K562 (cell line): ENCODE results near the gene ASB10. TPM values are rescaled to one million over a fixed set of nuclear protein-coding genes. Genes with fewer than 3 reads are reported as not detected.
A peak's percentile ranks its signal among the peaks of the same experiment; 100 is the strongest.

Experiments used
- ATAC-seq: fragments of 200-7000 bp; cut with Tn5 transposase; 3 replicates; pipeline ENCODE4 v1.9.1; 2020; ENCODE audit warnings: moderate library complexity
- BruUV-seq: library from RNA; stranded (reverse); fragments of 400-500 nt; replicated peaks from 2 replicates; lab custom pipeline; 2021; lab: Mats Ljungman, UMichigan
- CTCF ChIA-PET: fragments of 300-600 bp; formaldehyde crosslinking; extraction: SDS; loops from one replicate; lab custom pipeline; 2021; ENCODE audit warnings: low intra/inter-chr PET ratio; lab: Yijun Ruan, JAX
- POLR2A ChIA-PET: fragments of 300-600, 350-650 bp; sonication (Branson Sonifier 250); formaldehyde crosslinking; extraction: SDS; loops from one replicate; lab custom pipeline; 2021; ENCODE audit warnings: antibody characterized with exemption, inconsistent platforms; lab: Yijun Ruan, JAX
- DNase-seq, 4 experiments: peaks; one replicate each; pipeline versions ENCODE4 v3.0.0 to v3.0.0-alpha.2; 2011 to 2018; ENCODE audit warnings: low spot score in 3 of 4, mixed read lengths in 3 of 4; ENCODE audit errors: extremely low read depth in 1 of 4
- FAIRE-seq: peaks from 2 replicates; lab custom pipeline; 2011; peaks lifted over from hg19 to GRCh38; lab: Jason Lieb, UNC
- H2AFZ ChIP-seq: 2 replicates; pipeline ENCODE4 v1.6.0; 2011; ENCODE audit warnings: low read depth, low read length, control low read depth, inconsistent platforms
- H3K27ac ChIP-seq: fragments of 200-600 bp; 3 replicates; pipeline ENCODE4 v1.8.0; 2011; ENCODE audit warnings: low read depth, mild to moderate bottlenecking, control low read depth, inconsistent platforms, low read length, moderate library complexity, mixed read lengths; ENCODE audit errors: extremely low read depth
- H3K27me3 ChIP-seq, 2 experiments: fragments of 300-600 bp in 1 of 2; 2 replicates in 1 of 2; 3 replicates in 1 of 2; pipeline versions ENCODE4 v1.6.0 to v1.8.0; 2011; ENCODE audit warnings: inconsistent platforms in 2 of 2, low read length in 2 of 2, mild to moderate bottlenecking in 1 of 2, mixed read lengths in 1 of 2, moderate library complexity in 1 of 2; ENCODE audit not compliant: control insufficient read depth in 2 of 2, insufficient read depth in 2 of 2
- H3K36me3 ChIP-seq: fragments of 300-600 bp; 3 replicates; pipeline ENCODE4 v1.8.0; 2011; ENCODE audit warnings: mild to moderate bottlenecking, low read length, inconsistent platforms; ENCODE audit not compliant: control insufficient read depth, insufficient read depth
- H3K4me1 ChIP-seq, 2 experiments: fragments of 200-600 bp in 1 of 2; replicated peaks in 1 of 2; 2 replicates in 1 of 2; 3 replicates in 1 of 2; pipeline versions ENCODE4 v1.5.1 to v1.8.0; 2011; ENCODE audit warnings: inconsistent platforms in 2 of 2, low read length in 2 of 2, mild to moderate bottlenecking in 1 of 2, mixed read lengths in 1 of 2, moderate library complexity in 1 of 2; ENCODE audit not compliant: control insufficient read depth in 2 of 2, insufficient read depth in 2 of 2
- H3K4me2 ChIP-seq: 2 replicates; pipeline ENCODE4 v1.6.1; 2011; ENCODE audit warnings: low read length, control low read depth, inconsistent platforms, mixed read lengths; ENCODE audit not compliant: insufficient read depth
- H3K4me3 ChIP-seq: fragments of 200-600 bp; sonication (generic), shearing (Covaris generic); 2 replicates; pipeline ENCODE4 v1.5.1; 2016; ENCODE audit warnings: control low read depth, inconsistent platforms
- H3K79me2 ChIP-seq: fragments of 200-600 bp; 3 replicates; pipeline ENCODE4 v1.8.0; 2011; ENCODE audit warnings: low read length, inconsistent platforms; ENCODE audit not compliant: control insufficient read depth, insufficient read depth
- H3K9ac ChIP-seq, 2 experiments: 2 replicates each; pipeline versions ENCODE4 v1.6.0 to v1.6.1; 2011; ENCODE audit warnings: low read depth in 2 of 2, low read length in 2 of 2, control low read depth in 1 of 2, inconsistent platforms in 1 of 2, mild to moderate bottlenecking in 1 of 2, mixed read lengths in 1 of 2; ENCODE audit not compliant: insufficient read depth in 1 of 2
- H3K9me1 ChIP-seq: one replicate; pipeline ENCODE4 v1.6.0; 2011; ENCODE audit warnings: inconsistent platforms, mild to moderate bottlenecking, low read length, moderate library complexity; ENCODE audit not compliant: control insufficient read depth, insufficient read depth
- H3K9me3 ChIP-seq: replicated peaks from 2 replicates; pipeline ENCODE4 v1.5.1; 2011; ENCODE audit warnings: low read depth, low read length, inconsistent platforms; ENCODE audit not compliant: control insufficient read depth, insufficient read depth
- H4K20me1 ChIP-seq: replicated peaks from 2 replicates; pipeline ENCODE4 v1.6.1; 2011; ENCODE audit warnings: low read length, inconsistent platforms, mixed read lengths; ENCODE audit not compliant: control insufficient read depth, insufficient read depth
- CEBPB ChIP-seq: fragments of 450-650 bp; IDR thresholded peaks from 2 replicates; pipeline ENCODE4 v1.6.1; 2016; ENCODE audit warnings: missing genetic modification characterization, missing compliant biosample characterization
- GABPB1 ChIP-seq: sonication (generic); formaldehyde crosslinking; IDR thresholded peaks from 2 replicates; pipeline ENCODE4 v1.8.0; 2022; ENCODE audit warnings: mild to moderate bottlenecking, missing genetic modification reagents
- HMG20A ChIP-seq: fragments of 450-650 bp; formaldehyde crosslinking; conservative IDR thresholded peaks from 2 replicates; pipeline ENCODE4 v1.4.0; 2020; ENCODE audit warnings: mild to moderate bottlenecking, mixed read lengths
- HMG20B ChIP-seq: fragments of 250-450 bp; sonication (Bioruptor Pico); IDR thresholded peaks from 2 replicates; pipeline ENCODE4 v1.5.0; 2021; ENCODE audit warnings: mild to moderate bottlenecking
- MAFF ChIP-seq: IDR thresholded peaks from 2 replicates; pipeline ENCODE4 v1.6.1; 2012; ENCODE audit warnings: low read length, improper control_type of control experiment
- MTA3 ChIP-seq: fragments of 450-650 bp; formaldehyde crosslinking; IDR thresholded peaks from 2 replicates; pipeline ENCODE4 v1.6.1; 2017; ENCODE audit warnings: mild to moderate bottlenecking, borderline replicate concordance
- MXD1 ChIP-seq: fragments of 250-450 bp; sonication (Bioruptor Pico); IDR thresholded peaks from 2 replicates; pipeline ENCODE4 v1.8.0; 2021; ENCODE audit warnings: borderline replicate concordance, mild to moderate bottlenecking, moderate library complexity; ENCODE audit not compliant: poor library complexity, severe bottlenecking
- NONO ChIP-seq, 2 experiments: fragments of 200-400 bp in 1 of 2; fragments of 450-650 bp in 1 of 2; formaldehyde crosslinking in 1 of 2; IDR thresholded peaks; 2 replicates each; pipeline ENCODE4 v1.6.1; 2017; ENCODE audit warnings: low read depth in 2 of 2, mild to moderate bottlenecking in 2 of 2, moderate library complexity in 2 of 2, low read length in 1 of 2
- NRF1 ChIP-seq, 2 experiments: fragments of 450-650 bp; IDR thresholded peaks in 1 of 2; conservative IDR thresholded peaks in 1 of 2; 2 replicates each; pipeline ENCODE4 v1.6.1; 2014; ENCODE audit warnings: mild to moderate bottlenecking in 2 of 2
- PHF21A ChIP-seq: fragments of 450-650 bp; IDR thresholded peaks from 2 replicates; pipeline ENCODE4 v1.6.1; 2017; ENCODE audit warnings: low read depth, borderline replicate concordance
- PKNOX1 ChIP-seq: fragments of 450-650 bp; IDR thresholded peaks from 2 replicates; pipeline ENCODE4 v1.6.1; 2016
- VEZF1 ChIP-seq: fragments of 200-800 bp; sonication (Bioruptor generic); IDR thresholded peaks from 2 replicates; pipeline ENCODE4 v1.6.1; 2017; ENCODE audit warnings: missing genetic modification characterization, missing compliant biosample characterization
- XRCC4 ChIP-seq: IDR thresholded peaks from one replicate; pipeline ENCODE4 v1.6.1; 2011; ENCODE audit not compliant: insufficient read depth, insufficient read length; ENCODE audit errors: extremely low read depth
- ZBTB9 ChIP-seq: fragments of 450-650 bp; formaldehyde crosslinking; IDR thresholded peaks from 2 replicates; pipeline ENCODE4 v1.4.0; 2020; ENCODE audit warnings: mild to moderate bottlenecking, moderate library complexity
- ZNF561 ChIP-seq: fragments of 450-650 bp; formaldehyde crosslinking; conservative IDR thresholded peaks from 2 replicates; pipeline ENCODE4 v1.4.0; 2020; ENCODE audit warnings: mild to moderate bottlenecking, moderate library complexity
- ZNF785 ChIP-seq: fragments of 250-450 bp; sonication (Bioruptor Pico); IDR thresholded peaks from 2 replicates; pipeline ENCODE4 v1.4.0; 2020; ENCODE audit warnings: mild to moderate bottlenecking
- WGBS: fragments of 100-300 bp; shearing (Covaris generic); methylation state at CpG from one replicate; pipeline ENCODE4 v1.1.6; 2016; ENCODE audit warnings: low coverage, mixed read lengths; ENCODE audit not compliant: insufficient coverage; ENCODE audit errors: missing lambda C conversion rate; 5-methylcytosine and 5-hydroxymethylcytosine counted together
- in situ Hi-C: fragments of 300-500 bp; cut with MboI; formaldehyde crosslinking; loops from 4 replicates; pipeline ENCODE4 v1.15.0; 2018; ENCODE audit warnings: inconsistent platforms, mixed read lengths
- intact Hi-C: fragments of 100-400 bp; cut with micrococcal nuclease; formaldehyde crosslinking; loops from 2 replicates; pipeline ENCODE4 v1.14.2; 2022
- polyA plus RNA-seq, 8 experiments: library from polyadenylated mRNA; depleted of rRNA in 4 of 8; stranded (reverse) in 5 of 8; unstranded in 3 of 8; fragments of >200 nt; fragmentation: Nextera tagmentation in 2 of 8; fragmentation: Illumina TruSeq in 1 of 8; extraction: Ambion mirVana in 2 of 8; extraction: Trizol in 1 of 8; gene quantifications; 2 replicates each; pipeline versions ENCODE4 v1.2.1 to v1.2.3, GENCODE V29; 2011 to 2014; ENCODE audit warnings: inconsistent platforms in 1 of 8, missing spikeins in 1 of 8
- total RNA-seq, 7 experiments: library from RNA; depleted of rRNA in 6 of 7; stranded (reverse); fragments of >200 nt in 6 of 7; fragmentation: Illumina TruSeq in 2 of 7; extraction: Trizol in 2 of 7; gene quantifications; 2 replicates each; pipeline versions ENCODE4 v1.2.1 to v1.2.3, GENCODE V29; 2011 to 2021; ENCODE audit warnings: low replicate concordance in 1 of 7

Gene ASB10
- total and polyA plus RNA-seq, 9 of the 15 experiments (the other 6 are each of a cell fraction or from before 2014, with no cell fraction given) = not detected

- H3K4me3 ChIP-seq = no peak overlapping the region
- H3K27me3 ChIP-seq = no peaks in the 10 kb centered on the region; a peak in 1 of 5 replicates
- H3K4me1 ChIP-seq = peaks cover 0 to 26% of the 10 kb centered on the region in 2 experiments; a peak in 2 of 5 replicates
- ATAC-seq (peak; percentile 14; the same call in 1 of the 3 replicates), DNase-seq (no peak), FAIRE-seq (no peak)
- BruUV-seq = no TSS peak
- H3K9ac ChIP-seq = no peak overlapping the region
- H4K20me1 ChIP-seq = peaks cover 4% of the 10 kb centered on the region; the same call in 1 of the 2 replicates
- ChIA-PET POLR2A (interaction anchor here (0.6 to 1.7 kb wide), 4 partner anchors 8 to 22 kb away, joined by 3 to 5 read pairs (median 4); no protein-coding TSS in a partner anchor), CTCF (no interaction called here)
- in situ Hi-C loops = no loop called here
- peaks cover 67% of the 10 kb centered on the region for H3K36me3 ChIP-seq
- no peaks in the 10 kb centered on the region for H3K9me3 ChIP-seq
- no peak overlapping the region for H3K4me2 ChIP-seq
- H3K9me1 ChIP-seq = peaks cover 5% of the 10 kb centered on the region
- H3K79me2 ChIP-seq = no peaks in the 10 kb centered on the region
- H2AFZ ChIP-seq = no peak overlapping the region
- H3K27ac ChIP-seq = no peak overlapping the region
- WGBS = 69% methylated on average over 10 of the region's 10 CpGs
- intact Hi-C loops = no loop called here
- TF ChIP-seq GABPB1 (CRISPR knock-in tag) (no peak), HMG20B (CRISPR knock-in tag) (no peak), CEBPB (tag) (no peak), MTA3 (no peak), VEZF1 (peak; percentile 52), NRF1 (conservative IDR thresholded peaks at IDR 0.05 in 1 of 2, IDR thresholded peaks at IDR 0.05 in 1 of 2) (peak; percentile 74 to 79), ZNF561 (CRISPR knock-in tag) (no peak), XRCC4 (no peak), PKNOX1 (peak; percentile 76), PHF21A (no peak), MAFF (no peak), HMG20A (CRISPR knock-in tag) (no peak), NONO (IDR thresholded peaks at IDR 0.05; ENCODE audit: low read depth in 2 of 2, low read length in 1 of 2) (no peak), MXD1 (CRISPR knock-in tag) (no peak), ZNF785 (no peak), ZBTB9 (CRISPR knock-in tag) (no peak)
These were observed 44.4 kb downstream of the ASB10 start for GRCh38 chr7:151142686-151143040.
